ENCODE results near the gene ZSCAN21. TPM values are rescaled to one million over a fixed set of nuclear protein-coding genes. Genes with fewer than 3 reads are reported as not detected.

The ZSCAN21 gene
- total RNA-seq, 1 experiment from 2014 or later, result 11.2 TPM

DNA sequence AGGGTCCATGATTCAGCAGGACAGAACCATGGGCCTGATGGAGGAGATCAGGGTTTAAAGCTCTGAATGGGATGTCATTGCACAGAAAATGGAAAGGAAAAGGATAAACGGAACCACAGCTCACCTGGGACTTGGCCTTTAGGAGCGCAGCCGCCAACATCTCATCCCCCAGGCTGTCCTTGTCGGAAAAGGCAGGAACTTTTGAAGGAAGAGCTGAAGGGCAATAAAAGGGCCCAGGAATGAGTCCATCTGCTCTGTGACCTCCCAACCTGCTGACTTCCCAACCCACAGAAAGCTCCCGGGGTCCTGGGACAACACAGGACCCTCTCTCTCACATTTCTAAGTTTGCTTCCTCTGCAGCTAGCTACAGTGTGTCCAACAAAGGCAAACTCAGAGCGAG lies 25.8 kb downstream of the ZSCAN21 start:
- DNase-seq (ENCODE audit: low spot score), result no peak

DNA sequence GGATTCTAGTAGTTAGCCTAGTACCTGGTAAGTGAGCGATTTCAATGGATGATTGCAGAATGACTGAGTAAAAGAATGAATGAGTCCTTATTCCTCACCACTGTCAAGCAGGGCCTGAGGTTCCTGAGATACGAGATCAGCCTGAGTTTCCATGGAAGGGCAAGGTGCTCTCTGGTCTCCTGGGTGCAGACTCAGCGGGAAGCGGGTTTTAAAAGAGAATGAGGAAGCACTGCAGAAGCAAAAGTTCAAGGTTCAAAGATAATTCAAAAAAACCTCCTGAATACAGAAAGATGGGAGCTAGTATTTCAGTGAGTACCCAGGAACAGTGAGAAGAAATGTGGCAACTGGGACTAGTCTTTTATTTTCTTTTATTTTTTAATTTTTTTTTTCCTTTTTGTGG lies 27.6 kb downstream of the ZSCAN21 start:
- no peak for DNase-seq (ENCODE audit: low spot score)

DNA sequence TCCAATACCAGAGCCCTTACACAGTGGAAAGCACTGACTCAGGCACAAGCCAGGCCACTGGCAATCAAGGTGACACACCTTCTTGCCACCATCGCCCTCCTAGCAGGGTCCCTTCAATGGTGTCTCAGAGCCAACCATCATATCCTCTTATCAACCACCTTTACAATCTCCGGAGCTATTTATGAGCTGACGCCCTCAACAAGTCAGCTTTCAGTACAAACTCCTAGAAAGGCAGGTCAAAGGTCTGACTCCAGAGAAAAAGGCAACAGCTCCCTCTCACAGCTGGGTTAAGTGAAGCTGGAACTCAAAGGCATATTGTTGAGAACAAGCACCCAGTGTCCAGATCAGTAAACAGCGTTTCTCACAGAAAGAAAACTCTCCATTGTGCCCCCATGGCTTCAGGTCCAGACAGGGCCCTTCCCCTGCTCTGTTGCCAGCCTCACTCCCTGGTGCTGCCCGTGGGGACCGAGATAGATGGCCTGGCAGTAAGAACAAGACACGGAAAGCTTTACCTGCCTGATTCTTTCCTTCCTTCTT lies 29.5 kb downstream of the ZSCAN21 start:
- DNase-seq (ENCODE audit: low spot score), result no peak

DNA sequence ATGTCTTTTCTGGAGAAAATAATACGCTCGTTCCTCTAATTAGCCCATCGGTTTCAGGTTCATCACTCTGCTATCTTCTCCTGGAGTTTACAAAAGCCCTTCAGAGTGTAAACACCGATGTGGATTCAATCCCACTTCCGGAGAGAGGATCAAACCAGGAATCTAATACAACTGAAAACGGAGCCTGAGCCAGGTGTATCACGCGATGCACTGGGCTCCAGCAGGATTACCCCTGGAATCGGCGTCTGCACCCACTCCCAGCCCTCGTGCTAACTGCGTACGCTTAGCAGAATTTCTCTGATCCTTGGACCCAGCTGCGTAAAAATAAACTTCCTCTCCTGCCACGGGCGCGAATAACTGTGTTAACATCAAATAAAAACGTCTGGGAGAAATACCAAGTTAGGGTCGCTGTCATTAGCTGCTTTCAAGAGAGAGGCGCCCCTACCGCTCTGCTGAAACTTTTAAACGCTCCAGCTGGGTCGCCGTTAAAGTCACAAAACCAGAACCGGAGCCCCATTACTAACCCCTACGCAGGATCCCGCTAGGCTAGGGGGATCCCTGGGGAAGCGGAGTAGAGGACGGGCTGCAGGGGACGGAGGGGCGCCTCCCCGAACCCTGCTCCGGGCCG lies 31.4 kb downstream of the ZSCAN21 start:
- DNase-seq (ENCODE audit: low spot score), result no peak

DNA sequence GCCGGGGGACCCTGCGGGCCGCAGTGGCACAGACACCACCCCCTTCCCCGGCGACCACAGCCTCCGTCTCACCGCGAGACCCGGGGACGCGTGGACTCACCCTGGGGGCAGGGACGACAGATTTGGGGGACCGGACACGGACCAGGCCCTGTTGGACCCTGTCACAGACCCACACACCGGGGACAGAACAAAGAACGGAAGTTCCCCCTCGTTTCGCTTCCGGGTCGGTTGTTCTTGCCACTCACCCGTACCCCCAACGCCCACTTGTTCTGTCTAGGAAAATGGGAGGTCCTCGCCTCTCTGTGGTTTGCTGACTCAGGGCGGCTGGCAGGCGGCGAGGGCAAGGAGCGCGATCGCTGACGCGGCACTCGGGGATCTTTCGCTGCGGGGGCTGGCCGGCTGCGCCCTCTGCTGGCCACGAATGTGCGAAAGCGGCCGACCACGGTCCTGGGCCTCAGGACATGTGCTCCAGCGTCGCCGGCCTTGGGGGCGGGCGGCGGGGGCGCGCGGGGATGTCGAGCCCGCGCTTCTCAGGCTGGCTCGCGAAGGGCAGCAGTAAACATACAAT lies 32.0 kb downstream of the ZSCAN21 start, which contains the start of gene ZNF3:
TSS of gene ZNF3 (minus strand) at position 189 of the 568 bp plus-strand sequence. CDS start 4,366 bp downstream, outside the sequence.
- DNase-seq (ENCODE audit: low spot score), result peak; percentile 98

DNA sequence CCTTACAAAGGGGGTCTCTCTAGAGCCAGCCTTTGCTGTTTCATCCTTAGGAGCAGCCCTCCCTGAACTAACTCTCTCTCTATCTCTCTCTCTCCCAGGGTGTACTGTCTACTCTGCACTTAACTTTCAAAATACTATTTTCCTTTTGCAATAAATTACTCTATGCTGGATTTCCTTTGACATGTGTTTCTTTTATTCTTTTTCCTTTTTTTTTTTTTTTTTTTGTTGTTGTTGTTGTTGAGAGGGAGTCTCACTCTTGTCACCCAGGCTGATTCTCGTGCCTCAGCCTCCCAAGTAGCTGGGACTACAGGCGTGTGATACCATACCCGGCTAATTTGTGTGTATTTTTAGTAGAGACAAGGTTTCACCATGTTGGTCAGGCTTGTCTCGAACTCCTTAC lies 33.4 kb downstream of the ZSCAN21 start:
- no peak for DNase-seq (ENCODE audit: low spot score)

DNA sequence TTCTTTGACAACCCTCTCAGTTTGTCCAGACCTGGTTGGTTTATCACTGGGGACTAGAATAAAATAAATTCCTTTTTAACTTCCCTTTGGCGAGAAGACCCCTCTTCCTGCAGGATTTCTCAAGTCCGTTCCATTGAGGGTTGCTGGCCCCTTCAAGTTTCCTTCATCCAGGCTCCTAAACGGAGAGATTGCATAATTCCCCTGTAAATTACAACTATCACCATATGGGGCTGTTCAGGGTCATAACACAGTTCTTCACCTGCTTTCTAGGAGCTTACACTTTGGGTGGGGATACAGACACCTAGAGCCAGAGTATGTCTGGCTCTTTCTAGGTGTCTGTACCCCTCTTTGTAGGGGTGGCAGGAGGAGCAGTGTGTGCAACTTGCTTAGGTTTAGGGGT lies 35.9 kb downstream of the ZSCAN21 start:
- no peak for DNase-seq (ENCODE audit: low spot score)

DNA sequence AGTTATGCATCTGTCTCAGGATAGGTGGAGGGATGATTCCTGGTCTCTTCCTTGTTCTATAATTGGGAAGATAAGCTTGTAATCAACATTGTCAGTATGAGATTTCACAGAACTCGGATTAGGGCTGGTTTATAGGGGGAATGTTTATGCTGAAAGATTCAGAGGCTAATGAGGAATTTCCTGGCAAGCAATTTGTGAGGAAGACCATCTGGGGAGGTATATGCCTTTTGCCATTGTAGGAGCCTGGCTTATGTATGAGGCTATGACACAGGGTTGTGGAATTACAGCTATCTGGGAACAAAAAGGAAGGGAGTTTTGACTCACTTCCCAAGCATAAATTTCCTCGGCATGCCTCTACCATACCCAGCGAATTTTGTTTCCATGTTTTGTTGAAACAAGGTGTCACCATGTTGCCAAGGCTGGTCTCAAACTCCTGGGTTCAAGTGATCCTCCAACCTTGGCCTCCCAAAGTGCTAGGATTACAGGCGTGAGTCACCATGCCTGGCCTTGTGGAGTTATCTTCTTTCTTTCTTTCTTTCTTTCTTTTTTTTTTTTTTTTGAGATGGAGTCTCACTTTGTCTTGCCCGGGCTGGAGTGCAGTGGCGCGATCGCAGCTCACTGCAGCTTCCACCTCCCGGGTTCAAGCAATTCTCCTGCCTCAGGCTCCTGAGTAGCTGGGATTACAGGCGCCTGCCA lies 37.6 kb downstream of the ZSCAN21 start:
- peak; percentile 97 for DNase-seq (ENCODE audit: low spot score)

GRCh38 chr7:100088095-100088620 lies 38.6 kb downstream of the ZSCAN21 start:
- no peak for DNase-seq (ENCODE audit: low spot score)

- no peak for DNase-seq (ENCODE audit: low spot score)
These were observed 39.3 kb downstream of the ZSCAN21 start, which contains the start of gene COPS6 for GRCh38 chr7:100088621-100089457. Gene COPS6 (plus strand): TSS chr7:100088969. CDS start chr7:100088991, 22 bp downstream.

DNA sequence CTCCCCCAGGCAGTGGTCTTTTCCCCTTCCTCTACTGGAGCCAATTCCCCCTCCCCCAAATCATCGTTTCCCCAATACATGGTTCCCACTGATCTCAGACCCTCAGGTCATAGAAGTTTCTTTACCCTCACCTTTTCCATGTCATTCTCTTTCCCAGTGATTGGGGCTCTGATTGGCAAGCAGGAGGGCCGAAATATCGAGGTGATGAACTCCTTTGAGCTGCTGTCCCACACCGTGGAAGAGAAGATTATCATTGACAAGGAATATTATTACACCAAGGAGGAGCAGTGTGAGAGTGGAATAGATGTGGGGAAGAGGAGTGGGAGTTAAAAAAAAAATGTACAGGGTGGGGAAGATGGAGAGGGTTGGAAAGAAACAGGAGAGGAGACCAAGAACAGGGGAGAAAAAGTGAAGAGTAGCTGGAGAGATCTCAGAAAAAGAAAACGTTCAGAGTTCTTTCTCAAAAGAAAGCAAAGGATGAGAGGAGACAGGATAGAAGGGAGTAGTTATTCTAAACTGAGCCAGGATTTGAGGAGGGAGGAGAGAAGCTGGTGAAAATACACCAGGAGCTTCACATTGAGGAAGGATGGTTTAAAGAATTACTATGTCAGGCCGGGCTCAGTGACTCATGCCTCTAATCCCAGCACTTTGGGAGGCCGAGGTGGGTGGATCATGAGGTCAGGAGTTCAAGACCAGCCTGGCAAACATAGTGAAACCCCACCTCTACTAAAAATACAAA lies 40.1 kb downstream of the ZSCAN21 start:
- DNase-seq (ENCODE audit: low spot score), result peak; percentile 58

DNA sequence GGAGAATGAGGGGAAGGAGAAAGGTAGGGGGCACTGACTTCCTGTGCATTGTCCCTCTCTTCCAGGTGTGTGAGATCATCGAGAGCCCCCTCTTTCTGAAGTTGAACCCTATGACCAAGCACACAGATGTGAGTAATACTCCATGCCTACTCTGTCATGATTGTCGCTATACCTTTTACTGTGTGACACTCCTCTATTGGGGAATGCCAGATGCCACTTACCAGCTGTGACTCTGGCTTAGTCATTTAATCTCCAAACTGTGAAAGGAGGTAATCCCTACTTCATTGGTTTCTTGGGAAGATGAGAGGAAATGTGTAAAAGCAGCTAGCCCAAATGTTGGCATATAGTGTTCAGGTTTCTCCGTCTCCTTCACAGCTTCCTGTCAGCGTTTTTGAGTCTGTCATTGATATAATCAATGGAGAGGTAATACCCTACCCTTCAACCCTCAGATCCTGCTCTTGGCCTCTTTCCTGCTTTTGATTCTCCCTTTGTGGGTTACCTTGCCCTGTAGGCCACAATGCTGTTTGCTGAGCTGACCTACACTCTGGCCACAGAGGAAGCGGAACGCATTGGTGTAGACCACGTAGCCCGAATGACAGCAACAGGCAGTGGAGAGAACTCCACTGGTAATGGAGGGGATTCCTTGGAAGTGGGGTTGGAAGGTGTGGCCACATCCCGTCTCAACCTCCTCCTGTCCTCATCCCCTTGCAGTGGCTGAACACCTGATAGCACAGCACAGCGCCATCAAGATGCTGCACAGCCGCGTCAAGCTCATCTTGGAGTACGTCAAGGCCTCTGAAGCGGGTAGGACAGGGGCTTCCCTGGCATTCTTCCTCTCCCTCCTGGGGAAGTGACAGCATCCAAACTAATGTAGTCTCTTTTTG lies 41.2 kb downstream of the ZSCAN21 start:
- DNase-seq (ENCODE audit: low spot score), result no peak

DNA sequence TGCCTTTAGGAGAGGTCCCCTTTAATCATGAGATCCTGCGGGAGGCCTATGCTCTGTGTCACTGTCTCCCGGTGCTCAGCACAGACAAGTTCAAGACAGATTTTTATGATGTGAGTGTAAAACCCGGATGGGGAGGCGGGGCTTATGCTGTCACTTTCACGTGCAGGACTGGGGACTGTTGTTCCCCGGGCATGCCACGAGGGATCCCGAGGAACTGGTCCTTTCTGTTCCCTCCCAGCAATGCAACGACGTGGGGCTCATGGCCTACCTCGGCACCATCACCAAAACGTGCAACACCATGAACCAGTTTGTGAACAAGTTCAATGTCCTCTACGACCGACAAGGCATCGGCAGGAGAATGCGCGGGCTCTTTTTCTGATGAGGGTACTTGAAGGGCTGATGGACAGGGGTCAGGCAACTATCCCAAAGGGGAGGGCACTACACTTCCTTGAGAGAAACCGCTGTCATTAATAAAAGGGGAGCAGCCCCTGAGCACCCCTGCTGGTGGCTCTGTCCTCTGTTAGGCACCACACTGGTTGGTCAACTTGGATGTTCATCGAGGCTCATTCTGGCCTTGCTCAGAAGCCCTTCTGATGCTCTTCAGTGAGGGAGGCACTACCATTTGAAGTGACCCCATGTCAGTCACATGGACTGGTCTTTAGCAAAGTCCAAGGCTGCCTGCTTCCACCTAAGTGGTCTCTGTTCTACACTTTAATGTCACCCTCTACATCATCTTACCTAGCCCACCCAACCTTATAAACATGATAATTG lies 42.0 kb downstream of the ZSCAN21 start:
- no peak for DNase-seq (ENCODE audit: low spot score)

DNA sequence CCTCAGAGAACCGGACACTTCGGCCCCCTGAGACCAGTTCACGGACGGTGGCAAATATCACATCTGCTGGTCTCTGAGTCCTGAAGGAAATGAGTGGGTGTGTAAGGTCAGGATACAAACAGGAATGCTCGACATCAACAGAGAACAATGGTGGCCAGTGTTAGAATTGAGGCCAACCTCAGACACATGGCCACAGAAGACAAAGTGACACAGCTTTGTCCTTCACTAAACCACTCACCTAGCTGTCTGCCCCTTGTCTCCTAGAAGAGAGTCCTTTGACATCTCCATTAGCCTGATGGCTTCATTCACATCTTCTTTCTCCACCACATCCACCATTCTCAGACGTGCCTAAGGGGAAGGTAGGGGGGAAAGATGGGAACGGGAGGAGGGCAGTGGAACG lies 43.5 kb downstream of the ZSCAN21 start:
- DNase-seq (ENCODE audit: low spot score), result no peak

GRCh38 chr7:100093498-100093897 lies 43.9 kb downstream of the ZSCAN21 start:
- DNase-seq (ENCODE audit: low spot score), result no peak

DNA sequence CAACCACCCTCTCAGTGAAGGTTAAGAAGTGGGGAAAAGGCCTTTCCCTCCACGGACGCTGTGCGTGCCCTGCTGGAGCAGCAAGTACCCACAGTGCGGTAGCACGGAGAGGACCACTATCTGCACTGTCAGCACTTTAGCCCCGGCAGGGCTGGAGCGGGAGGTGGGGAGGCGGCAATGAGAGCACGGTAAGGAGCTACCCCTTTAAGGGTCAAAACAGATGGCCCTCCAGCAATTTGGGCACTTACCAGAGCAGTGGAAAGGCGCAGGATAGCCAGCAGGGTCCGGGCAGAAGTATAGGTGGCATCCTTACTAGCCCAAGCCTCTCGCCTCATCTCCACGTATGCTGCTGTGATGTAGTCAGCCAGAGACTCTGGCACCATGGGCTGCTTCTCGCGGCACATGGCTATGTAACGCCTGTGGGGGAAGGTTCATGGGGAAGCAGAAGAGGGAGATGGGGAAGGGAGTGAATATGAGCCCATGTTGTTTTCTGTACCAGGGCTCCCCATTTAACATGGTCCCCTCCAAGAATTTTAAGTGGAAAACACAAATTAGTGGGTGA lies 44.4 kb downstream of the ZSCAN21 start:
- no peak for DNase-seq (ENCODE audit: low spot score)

GRCh38 chr7:100095289-100095688 lies 45.7 kb downstream of the ZSCAN21 start:
- no peak for DNase-seq (ENCODE audit: low spot score)

GRCh38 chr7:100095704-100096103 lies 46.1 kb downstream of the ZSCAN21 start:
- DNase-seq (ENCODE audit: low spot score), result no peak

GRCh38 chr7:100098913-100099312 lies 49.3 kb downstream of the ZSCAN21 start:
- no peak for DNase-seq (ENCODE audit: low spot score)
